Measurements from ENCODE around the gene POLE.
A peak's percentile ranks its signal among the peaks of the same experiment; 100 is the strongest.
"Not testable (repeated sequence)": the region's sequence is repeated elsewhere in the genome, so short reads cannot be mapped to it uniquely, and the experiment has no call there.

POLE gene

GRCh38 chr12:132719141-132719953, 32.2 kb upstream of the POLE start:
- no peak for DNase-seq (ENCODE audit: low read depth)

- no peak for DNase-seq (ENCODE audit: low read depth)
Observed at GRCh38 chr12:132718644-132719043, 31.5 kb upstream of the POLE start.

- DNase-seq (ENCODE audit: low read depth) = no peak
Observed at GRCh38 chr12:132717531-132718387, 30.6 kb upstream of the POLE start.

GRCh38 chr12:132717011-132717410, 29.9 kb upstream of the POLE start:
- DNase-seq (ENCODE audit: low read depth) = no peak

GRCh38 chr12:132716356-132716755, 29.2 kb upstream of the POLE start:
- no peak for DNase-seq (ENCODE audit: low read depth)

GRCh38 chr12:132715874-132716273, 28.7 kb upstream of the POLE start:
- DNase-seq (ENCODE audit: low read depth) = no peak

- DNase-seq (ENCODE audit: low read depth) = no peak
Observed at GRCh38 chr12:132713123-132713522, 26.0 kb upstream of the POLE start.

GRCh38 chr12:132711080-132711843, 24.1 kb upstream of the POLE start:
- no peak for DNase-seq (ENCODE audit: low read depth)

- DNase-seq (ENCODE audit: low read depth) = peak; percentile 80
Observed at GRCh38 chr12:132710405-132711079, 23.4 kb upstream of the POLE start, which contains the start of gene PGAM5. Gene PGAM5, plus strand, starts transcription at chr12:132710842. Its CDS starts 35 bp downstream, at chr12:132710877.

GRCh38 chr12:132710043-132710404, 22.9 kb upstream of the POLE start:
- DNase-seq (ENCODE audit: low read depth) = no peak

GRCh38 chr12:132708150-132708549, 21.0 kb upstream of the POLE start:
- no peak for DNase-seq (ENCODE audit: low read depth)

- no peak for DNase-seq (ENCODE audit: low read depth)
Observed at GRCh38 chr12:132707241-132707640, 20.1 kb upstream of the POLE start.

- DNase-seq (ENCODE audit: low read depth) = no peak
Observed at GRCh38 chr12:132703641-132704040, 16.5 kb upstream of the POLE start.

GRCh38 chr12:132702640-132703039, 15.5 kb upstream of the POLE start:
- no peak for DNase-seq (ENCODE audit: low read depth)

- DNase-seq (ENCODE audit: low read depth) = no peak
Observed at GRCh38 chr12:132700212-132700822, 13.2 kb upstream of the POLE start.

- no peak for DNase-seq (ENCODE audit: low read depth)
Observed at GRCh38 chr12:132698341-132698740, 11.2 kb upstream of the POLE start.

- DNase-seq (ENCODE audit: low read depth) = no peak
Observed at GRCh38 chr12:132695431-132695830, 8.3 kb upstream of the POLE start.

GRCh38 chr12:132694888-132695287, 7.7 kb upstream of the POLE start:
- not testable (repeated sequence) for DNase-seq (ENCODE audit: low read depth)

- DNase-seq (ENCODE audit: low read depth) = not testable (repeated sequence)
Observed at GRCh38 chr12:132692030-132692429, 4.9 kb upstream of the POLE start.

GRCh38 chr12:132690112-132690511, 3.0 kb upstream of the POLE start:
- no peak for DNase-seq (ENCODE audit: low read depth)

GRCh38 chr12:132689227-132689626, 2.1 kb upstream of the POLE start:
- DNase-seq (ENCODE audit: low read depth) = no peak

Data from stimulated activated CD8-positive, alpha-beta memory T cell treated with anti-CD3 and anti-CD28 coated beads, Interleukin-4, amount 100 ng/mL, for 24 hours (primary cell).